HG03558 (cell line): ENCODE measurements around the gene ONECUT1.

ENCODE experiments used
- ATAC-seq: cut with Tn5 transposase; IDR thresholded peaks from one replicate; pipeline ENCODE4 v1.9.1; 2021; ENCODE audit warnings: moderate number of reproducible peaks; ENCODE audit not compliant: unreplicated experiment; ENCODE audit errors: extremely low read depth

Gene ONECUT1

DNA sequence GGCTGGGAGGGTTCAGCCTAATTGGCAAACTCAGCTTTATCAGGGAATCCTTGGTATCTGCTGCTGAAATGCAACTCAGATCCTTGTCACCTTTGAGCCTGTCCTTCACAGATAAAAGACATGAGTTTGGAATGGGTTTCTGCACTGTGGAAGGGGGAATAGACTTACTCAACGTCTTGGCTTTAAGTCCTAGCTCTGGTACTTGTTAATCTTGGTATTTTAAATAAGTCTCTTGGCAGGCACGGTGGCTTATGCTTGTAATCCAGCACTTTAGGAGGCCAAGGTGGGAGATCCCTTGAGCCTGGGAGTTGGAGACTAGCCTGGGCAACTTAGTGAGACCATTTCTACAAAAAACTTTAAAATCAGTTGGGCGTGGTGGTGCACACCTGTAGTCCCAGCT is 55.8 kb downstream of the ONECUT1 start:
- no peak for ATAC-seq

DNA sequence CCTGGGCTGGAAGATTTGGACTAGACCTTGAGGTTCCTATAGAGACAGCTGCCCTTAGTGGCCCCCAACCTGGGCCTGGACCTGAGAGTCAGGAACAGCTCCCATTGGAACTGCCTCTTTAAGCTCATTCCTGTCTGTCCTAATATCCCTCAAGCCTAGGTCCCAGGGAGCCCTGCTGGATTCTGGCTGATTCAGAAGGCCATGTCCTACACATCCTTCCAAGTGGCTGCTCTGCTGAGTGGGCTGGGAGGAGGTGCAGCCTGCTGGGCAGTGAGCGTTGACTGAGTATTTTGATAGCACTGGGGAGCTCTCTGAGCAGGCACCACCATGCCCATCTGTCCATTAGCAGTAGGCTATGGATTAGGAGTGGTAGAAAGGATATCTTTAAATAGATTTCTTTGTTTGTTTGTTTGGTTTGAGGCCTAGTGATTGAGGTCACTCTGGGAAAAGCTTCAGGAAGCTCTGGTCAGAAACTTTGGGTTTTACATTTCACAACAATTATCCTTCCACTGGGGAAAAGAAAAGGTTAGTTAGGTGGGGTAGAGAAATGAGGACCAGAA is 56.4 kb downstream of the ONECUT1 start:
- no peak for ATAC-seq

DNA sequence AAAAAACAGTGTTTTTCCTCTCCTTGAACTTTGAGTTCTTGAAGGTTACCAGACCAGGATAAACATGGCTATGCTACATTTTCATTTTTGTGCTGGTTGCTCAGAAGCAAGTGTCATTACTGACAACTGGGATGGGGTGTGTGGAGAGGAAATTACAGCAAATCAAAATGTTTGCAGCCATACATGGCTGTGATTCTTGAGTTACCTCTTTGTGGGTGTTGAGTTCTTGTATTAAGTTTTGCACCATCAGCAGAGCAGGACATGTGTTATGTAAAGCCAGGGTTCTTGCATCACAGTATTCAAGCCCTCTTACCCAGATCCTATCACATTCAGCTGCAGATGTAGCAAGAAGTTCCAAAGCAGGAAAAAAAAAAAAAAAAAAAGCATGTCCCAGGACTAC is 57.0 kb downstream of the ONECUT1 start:
- ATAC-seq: no peak

DNA sequence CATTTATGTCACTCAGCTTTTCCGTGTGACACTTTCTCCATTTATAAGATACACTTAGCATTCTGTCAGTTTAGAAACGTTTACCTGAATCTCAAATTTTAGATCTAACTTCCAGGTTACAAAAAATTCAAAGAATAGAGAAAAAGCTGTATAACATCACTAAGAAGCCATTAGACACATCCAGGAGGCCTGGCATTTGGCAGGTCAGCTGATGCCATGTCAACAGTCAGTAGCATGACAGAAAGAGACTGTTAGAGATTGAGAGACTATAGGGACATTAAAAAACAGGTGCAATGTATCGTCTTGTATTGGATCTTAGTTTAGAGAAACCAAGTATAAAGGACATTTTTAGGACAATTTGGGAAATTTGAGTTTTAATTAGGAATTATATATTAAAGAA is 57.6 kb downstream of the ONECUT1 start:
- no peak for ATAC-seq

DNA sequence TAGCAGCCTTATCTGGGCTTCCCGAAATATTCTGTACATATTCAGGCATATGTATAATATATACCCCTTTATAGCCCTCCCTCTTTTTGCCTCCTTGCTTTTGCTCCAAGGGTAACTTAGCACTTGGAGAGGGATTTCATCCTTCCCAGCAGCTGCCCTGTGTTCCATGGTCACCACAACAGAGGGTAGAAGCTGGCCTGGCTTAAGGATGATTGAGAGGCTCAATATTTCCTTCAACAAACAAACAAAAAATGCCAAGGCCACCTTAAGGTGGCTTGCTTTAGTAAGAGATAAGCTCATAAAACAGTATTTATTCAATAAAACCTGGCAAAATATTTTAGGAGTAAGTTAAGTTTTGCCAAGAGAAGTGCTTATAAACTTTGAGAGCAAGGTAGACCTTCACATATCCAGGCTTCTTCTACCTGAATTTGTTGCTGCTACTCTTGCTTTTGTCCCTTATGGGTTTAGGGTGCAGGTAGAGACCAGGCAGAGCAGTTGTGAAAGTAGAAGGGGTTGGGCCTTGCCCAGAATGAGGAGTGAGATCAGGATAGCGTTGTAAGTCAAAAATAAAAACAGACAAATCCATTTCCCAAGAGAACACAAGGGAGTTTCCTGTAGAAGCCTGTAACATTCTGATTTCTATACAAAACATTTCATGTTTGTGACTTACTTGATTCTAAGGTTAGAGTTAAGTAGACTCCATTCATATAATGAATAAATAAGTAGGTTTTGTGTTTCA is 58.2 kb downstream of the ONECUT1 start:
- ATAC-seq: no peak

DNA sequence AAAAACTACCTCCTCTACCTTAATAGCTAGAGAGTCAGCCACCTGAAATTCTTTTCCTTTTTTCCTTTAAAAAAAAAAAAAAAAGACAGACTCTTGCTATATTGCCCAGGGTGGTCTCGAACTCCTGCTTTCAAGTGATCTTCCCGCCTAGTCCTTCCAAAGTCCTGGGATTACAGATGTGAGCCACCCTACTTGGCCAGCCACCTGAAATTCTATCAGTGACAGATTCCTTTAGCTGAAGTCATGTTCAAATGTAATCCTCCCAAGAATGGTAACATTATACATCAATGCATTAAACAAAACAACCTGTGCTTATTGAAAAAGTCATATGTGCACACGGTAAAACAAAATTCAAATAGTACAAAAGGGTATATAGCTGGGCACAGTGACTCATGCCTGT is 59.1 kb downstream of the ONECUT1 start:
- no peak for ATAC-seq

DNA sequence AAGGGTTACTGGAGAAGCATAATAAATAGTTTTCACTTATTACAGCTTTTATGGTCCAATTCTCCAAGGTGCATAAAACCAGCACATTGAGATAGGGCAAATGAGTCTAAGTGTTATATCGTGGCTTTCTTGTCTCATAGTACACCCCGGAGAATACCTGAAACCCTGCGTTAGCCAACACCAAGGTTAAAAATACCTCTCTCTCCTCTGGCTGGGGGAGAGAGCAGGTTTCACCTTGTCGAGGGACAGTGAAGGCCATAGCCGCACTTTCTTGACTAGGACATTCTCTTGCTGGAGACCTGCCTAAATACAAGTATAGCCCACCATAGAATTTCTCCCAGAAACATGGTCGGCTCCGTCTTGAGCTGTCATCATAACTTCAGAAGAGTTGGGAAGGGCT is 59.5 kb downstream of the ONECUT1 start:
- no peak for ATAC-seq

DNA sequence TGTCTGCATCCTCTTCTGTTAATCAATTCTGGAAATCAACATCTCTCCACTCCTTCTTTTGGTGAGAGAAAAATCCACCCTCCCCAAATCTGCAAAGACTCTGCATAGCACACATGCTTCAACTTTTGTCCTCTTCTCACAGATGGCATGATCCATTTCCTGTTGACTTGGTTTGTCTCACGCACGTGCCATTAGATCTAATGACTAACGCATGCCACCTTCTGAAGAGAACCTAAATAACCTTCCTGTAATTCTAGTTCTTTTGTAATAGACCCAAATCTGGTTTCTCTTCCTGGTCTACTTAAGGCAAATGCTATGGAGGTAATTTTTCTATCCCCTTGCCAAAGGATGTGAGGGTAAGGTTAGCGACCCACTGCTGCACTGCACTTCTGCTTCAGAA is 60.0 kb downstream of the ONECUT1 start:
- no peak for ATAC-seq

DNA sequence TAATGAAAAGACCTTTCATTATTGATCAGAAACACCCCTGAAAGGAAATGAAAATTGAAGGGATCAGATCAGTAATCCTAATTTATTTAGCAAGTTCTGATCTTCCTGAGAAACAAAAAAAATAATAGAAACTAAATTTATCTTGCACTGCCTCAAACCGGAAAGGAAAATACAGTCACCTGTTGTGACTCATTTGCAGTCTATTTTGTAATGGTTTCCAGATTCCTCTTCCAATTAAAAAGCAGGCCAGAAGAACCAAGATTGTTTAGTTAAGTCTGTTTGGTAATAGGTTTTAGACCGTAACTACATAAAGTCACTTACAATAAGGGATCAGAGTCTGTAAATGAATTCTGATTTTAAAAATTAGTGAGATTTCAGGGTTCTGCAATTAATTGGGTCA is 61.2 kb downstream of the ONECUT1 start:
- no peak for ATAC-seq

DNA sequence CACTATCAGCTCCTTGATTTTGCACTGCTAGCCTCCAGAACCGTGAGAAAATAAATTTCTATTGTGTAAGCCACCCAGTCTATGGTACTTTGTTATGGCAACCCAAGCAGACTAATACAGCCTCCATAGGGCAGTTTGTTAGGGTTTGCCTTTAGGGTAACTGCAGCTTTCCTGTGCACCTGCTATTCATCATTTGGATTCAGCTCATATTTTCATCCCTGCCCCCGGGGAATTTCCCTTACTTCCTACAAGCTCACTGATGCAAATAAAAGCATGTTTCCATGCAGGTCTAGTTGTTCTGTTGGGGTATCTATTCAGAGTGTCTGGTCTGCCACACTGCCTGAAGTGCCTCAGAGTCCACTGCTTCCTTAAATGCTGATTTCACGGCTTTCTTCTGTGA is 62.3 kb downstream of the ONECUT1 start:
- no peak for ATAC-seq

DNA sequence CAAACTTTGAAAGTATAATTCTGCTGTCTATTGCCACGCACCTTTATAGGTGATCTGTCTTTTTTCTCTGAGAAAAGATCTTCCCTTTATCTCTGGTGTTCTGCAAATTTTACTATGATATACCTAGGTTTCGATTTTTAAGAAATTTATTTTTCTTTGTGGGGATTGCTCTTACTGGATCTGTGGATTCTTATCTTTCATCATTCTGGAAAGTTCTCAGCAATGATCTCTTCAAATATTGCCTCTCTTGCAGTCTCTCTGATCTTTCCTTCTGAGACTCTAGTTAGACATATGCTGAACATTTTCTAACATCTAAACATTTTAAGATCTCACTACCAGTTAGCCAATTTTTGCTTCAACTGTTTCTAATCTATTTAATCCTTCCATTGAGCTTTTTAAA is 63.9 kb downstream of the ONECUT1 start:
- ATAC-seq: no peak

DNA sequence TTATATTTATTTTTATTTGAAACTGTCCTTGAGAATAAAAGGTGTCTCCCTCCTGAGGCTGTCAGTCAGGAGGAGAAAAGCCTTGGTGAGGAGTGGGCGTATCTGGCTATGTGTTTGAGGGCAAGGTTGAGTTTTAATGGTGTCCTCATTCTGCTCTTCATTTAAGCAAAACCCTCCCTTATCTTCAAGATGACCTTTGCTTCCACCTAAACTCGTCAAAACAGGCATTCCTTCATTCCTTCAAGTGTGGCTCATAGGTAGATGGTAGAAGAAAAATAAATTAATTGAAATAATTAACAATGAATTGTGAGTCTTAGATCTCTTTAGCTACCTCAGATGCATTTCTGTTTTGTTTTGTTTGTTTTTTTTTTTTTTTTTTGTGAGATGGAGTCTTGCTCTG is 71.6 kb downstream of the ONECUT1 start:
- no peak for ATAC-seq

DNA sequence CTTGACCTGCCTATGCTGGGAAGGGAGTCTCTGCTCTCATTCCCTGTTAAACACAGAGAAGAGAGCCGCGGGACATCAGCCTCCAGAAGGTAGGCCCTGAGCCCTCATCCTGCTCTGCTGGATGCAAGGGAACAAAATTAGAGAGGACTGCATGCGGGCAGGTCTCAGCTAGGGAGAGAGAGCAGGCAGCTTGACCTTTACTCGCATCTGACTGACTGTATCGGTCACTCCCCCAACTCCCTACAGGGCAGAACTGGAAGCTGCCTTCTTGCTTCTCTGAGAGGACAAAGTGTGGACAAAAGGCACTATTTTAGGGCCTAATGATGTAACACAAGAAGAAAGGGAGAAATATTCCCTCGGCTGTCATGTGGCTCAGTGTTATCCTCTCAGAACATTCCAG is 72.2 kb downstream of the ONECUT1 start:
- ATAC-seq: no peak

DNA sequence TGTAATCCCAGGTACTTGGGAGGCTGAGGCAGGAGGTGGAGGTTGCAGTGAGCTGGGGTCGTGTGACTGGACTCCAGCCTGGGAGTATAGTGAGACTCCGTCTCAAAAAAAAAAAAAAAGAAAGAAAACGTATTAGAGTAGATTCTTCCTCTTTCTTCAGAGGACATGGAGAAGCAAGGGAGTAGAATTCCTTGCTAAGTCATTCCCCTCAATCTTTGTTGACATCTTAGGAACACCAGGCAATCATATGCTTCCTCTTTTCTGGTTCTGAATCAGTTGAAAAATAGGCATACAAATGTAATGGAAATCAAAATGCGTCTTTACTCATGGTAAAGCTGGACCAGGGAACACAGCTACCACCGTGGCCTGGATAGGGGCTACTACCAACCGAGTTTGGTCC is 72.7 kb downstream of the ONECUT1 start:
- ATAC-seq: no peak

DNA sequence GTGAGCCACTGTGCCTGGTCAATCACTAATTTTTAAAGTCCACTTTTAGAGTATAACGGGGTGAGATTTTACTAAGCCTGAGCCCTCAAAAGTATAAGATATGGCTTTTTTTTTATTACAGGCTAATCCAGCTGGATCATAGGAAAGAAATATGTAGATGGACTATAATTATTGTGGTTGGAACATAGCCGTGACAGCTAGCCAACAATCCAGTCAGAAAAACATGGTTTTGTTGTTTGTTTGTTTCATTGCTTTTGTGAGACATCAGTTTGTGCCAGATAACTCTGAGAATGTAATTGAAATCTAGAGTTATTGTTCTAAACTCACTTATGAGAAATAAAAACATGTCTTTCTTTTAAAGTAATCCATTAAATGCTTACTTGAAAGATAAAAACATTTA is 73.6 kb downstream of the ONECUT1 start:
- no peak for ATAC-seq

DNA sequence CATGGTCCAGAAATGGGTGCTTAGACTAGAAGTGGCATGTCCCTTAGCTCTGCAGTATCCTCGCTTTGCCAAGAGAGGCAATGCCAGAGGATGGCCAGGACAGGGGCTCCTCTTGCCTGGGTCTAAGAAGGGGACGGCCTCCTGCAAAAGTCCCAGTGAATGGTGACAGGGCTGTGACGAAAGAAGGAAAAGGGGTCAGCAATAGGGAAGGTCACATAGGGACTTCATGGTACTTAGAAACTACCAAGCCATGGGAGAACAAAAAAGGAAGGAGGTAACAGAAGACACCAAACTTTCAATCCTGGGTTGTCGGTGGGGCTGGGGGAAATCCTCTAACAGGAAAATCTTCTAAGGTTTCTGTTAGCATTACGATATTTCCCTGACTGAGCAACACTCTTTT is 74.7 kb downstream of the ONECUT1 start:
- no peak for ATAC-seq

DNA sequence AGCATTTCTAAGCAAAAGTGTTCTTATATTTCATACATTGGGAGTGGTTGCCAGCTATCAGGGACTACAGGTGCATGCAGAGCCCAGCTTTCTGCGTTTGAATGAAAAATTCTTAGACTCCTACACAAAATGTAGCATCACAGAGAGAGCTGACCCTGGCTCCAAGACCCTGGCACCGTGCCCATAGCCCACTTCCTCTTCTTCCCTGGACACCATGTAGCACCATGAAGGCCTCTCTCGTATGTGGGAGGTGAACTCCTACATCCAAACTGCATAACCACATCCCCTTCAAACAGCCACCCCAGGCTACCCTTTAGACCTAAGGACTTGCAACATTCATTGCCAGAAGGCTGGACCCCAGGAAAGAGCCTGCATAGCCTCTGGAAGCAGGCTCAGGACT is 75.2 kb downstream of the ONECUT1 start:
- ATAC-seq: no peak

DNA sequence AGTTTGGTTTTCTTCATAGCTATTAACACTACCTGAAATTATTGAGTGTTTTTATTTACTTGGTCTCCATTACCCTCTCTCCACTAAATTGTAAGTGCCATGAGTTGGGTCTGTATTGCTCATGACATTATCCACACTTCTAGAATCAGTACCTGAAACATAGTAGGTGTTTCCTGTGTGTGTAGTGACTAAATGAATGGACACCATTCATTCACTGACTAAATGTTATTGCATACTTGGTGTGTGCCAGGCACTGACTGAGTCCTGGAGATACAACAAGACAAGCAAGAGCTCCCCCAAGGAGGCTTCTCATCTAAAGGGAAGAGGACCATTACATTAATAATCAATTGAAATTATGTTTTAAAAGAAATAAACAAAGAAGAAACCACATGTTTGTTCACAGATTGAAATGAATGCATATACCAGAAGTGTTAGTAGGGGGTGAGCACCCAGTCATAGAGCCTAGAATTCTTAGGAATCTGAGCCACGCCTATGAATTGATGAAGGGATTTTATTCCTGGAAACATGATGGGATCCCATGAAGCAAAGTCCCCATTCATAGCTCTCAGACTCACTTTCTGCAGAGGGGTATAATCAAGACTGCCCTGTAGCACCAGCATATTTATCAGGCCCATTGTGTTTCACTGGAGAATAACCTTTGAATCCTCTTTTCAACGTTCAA is 79.3 kb downstream of the ONECUT1 start:
- no peak for ATAC-seq

DNA sequence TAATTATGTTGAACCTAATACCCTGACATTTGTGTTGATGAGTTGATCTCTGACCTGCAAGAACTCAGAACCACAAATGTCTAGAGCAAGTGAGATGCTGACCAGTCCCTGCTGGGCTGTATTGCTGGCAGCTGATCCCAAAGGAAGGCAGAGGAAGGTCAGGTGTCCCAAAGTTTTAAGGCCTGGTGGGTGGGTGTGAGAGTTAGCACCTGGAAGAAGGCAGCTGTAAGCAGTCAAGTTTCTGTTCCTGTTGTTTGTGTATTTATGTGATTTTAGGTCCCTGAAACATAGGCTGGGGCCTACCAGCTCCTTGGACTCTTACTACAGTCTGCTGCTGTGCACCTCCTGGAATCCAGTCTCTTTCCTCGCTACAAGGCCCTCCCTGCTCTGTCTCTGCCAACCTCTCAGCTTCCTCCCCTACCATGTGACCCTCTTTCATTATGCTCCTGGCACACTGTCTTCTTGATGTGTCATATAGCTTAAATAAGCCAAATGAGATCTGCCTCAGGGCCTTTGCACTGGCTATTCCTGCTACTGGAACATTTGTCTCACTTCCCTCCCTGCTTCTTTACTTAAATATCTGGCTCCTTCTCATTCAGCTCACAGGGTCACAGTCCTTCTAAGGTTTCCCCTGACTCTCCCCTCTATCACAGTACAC is 80.0 kb downstream of the ONECUT1 start:
- ATAC-seq: peak; percentile 15

DNA sequence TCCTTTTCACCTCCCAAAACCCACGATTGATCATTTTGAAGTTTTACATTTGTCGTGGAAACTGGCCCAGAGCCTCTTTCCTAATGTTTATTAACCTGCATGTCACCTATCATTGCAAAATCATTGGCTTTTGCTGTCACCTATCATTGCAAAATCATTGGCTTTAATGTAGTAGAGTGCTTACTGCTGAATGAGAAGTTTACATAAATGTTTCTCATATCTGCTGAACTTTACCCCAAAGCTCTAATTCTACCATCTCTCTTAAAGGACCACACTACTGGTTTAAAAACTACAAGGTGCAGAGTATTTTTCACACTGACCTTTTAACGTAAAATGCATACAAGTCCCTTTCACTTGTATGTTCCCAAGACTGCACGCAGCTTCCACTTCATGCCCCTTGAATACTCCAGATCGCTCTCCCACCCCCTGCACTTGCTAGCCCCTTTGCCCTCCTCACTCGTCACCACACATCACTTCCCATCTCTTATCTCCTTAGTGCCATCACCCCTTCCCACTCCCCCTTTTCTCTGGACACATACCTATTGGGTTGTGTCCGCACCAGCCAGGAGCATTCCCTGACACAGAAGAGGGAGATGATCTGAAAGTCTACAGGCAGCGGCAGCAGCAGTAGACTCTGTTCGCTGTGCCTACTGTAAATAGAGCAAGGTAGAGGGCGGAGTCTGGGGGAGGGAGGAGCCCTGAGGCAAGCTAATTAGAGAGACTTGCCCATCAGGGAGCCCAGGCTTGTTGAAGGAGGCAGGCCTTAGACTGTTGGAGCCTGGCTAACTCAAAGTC is 80.8 kb downstream of the ONECUT1 start:
- ATAC-seq: peak; percentile 52
